Stimulated activated CD4-positive, alpha-beta T cell treated with anti-CD3 and anti-CD28 coated beads, Interleukin-4, amount 100 ng/mL, for 24 hours (primary cell): ENCODE results near the gene PHACTR3.

ENCODE experiments used
- DNase-seq: peaks from one replicate; pipeline ENCODE4 v3.0.0-alpha.2; 2020

PHACTR3 gene

DNA sequence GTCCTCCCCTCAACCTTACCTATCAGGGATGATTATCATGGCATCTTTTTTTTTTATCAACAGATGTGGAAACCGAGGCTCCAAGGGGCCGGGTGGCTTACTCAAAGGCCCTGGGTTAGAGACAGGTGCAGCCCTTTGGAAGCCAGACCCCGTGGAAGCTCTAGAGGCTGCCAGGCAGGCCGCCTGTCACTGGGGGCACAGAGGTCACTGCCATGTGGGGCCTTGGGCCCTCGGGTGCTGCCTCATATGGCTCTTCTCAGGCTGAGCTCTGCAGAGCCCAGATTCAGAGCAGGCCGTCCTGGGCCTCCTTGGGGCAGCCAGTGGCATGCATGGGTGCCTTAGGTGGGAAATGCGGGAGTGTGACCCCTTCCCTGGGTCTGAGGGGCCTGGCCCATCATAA is 136.3 kb downstream of the PHACTR3 start:
- DNase-seq = no peak

DNA sequence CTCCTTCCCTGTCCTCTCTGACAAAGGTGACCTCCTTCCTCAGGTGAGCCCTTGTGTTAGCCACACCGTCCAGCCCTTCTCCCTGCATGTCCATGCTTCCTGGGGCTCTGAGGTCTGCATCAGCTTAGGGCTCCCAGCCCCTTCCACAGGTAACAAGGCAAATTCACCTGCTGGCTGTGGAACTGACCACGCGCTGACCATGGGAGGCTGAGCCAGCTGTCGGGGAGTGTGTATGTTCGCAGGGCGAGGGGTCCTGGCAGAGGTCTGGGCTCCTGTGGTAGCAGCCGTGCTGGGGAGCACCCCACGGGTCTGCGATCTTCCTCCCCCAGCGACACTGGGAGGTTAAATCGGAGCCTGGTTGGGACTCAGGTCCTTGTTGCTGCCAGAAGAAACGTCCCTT is 136.7 kb downstream of the PHACTR3 start:
- no peak for DNase-seq

DNA sequence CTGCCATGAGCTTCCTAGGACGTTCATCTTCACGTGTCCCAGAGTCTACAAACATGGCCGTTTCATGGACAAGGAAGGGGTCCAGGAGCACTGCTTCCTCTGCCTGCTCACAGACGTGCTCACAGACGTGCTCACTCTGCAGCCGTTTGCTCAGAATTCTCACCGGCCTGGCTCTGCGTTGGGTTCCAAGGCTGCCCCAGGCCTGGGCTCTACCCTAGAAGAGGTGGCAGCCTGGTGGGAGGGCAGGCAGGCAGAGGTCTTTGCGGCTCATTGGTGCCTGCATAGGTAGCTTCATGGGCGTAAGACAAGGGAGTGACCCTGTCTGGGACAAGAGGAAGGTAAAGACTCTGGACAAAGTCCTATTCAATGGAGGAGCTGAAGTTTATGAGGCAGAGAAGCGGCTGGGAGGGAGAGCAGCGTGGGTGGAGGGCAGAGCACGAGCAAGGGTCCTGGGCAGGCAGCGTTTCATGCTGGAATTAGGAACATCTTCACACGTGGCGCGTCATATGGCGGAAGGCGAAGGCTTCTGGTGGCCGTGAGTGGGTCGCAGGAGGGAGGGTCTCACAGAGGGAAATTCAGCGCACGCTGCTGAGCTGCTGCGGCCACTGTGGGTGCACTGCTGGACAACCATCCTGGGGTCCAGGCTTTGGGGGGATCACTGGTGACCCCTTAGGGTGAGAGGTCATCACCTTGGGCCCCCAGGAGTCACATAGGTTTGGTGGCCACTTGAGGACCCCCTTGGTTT is 138.2 kb downstream of the PHACTR3 start:
- DNase-seq = no peak

DNA sequence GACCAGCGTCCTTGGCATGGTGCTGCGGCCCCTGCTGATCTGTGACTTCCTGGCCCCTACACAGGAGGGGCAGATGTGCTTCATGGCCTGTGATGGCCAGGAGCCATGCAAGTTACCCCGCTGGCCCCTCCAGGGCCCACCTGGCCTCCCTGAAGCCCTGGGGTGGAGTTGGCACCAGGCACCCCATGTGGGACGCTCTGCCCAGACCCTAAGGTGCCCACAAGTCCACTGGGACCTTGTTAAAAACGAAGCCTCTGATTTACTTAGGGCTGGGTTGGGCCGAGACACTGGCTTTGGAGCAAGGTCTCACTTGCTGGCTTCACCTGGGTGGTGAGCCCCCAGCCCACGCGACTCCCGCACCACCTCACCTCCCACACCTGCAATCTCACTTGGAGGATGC is 139.0 kb downstream of the PHACTR3 start:
- no peak for DNase-seq

DNA sequence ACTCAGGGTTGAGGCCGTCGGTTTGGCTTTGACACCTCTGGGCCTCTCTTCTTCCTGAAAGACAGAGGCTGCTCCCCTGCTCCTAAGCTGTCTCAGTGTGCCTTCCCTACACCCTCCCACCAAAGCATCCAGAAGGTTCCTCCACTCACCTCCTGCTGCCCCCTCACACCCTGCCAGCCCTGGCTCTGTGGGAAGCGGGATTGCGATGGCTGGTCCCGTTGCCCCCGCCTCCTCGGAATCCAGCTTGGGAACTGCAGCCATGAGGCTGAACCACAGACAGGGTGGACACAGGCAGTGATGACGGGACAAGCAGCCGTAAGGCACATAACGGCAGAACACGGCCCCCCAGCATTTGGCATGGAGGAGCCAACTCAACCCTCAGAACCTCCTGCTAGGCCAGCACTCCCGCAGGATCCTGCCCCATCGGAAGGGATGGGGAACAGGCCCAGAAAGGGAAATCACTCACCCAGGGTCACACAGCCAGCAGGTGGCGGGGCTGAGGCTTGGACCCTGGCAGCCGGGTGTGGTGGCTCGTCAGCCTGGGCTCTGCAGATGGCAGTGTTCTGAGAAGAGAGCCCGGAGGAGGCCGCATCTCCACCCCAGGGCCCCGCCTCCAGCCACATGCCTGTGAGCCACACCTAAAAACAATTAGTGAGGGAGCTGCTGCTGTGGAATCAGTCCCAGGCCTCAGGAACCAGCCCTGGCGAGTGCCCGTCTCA is 139.6 kb downstream of the PHACTR3 start:
- DNase-seq = no peak

DNA sequence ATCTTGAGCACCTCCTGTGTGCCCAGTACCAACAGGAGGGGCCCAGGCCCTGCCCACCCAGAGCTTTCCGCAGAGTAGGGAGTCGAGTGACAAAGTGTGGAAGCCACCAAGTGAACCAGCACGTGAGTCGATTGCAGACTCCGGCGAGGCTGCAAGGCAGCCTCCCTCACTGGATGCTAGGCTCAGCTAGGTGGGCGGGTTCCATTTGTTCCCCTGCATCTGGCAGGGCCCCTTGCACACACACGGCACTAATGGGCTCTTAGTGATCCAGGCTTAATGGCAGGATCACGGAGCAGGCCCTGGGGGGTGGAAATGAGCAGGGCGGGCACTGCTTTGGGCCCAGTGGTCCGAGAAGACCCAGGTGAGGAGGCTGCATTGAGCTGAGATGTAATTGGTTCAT is 140.4 kb downstream of the PHACTR3 start:
- no peak for DNase-seq

DNA sequence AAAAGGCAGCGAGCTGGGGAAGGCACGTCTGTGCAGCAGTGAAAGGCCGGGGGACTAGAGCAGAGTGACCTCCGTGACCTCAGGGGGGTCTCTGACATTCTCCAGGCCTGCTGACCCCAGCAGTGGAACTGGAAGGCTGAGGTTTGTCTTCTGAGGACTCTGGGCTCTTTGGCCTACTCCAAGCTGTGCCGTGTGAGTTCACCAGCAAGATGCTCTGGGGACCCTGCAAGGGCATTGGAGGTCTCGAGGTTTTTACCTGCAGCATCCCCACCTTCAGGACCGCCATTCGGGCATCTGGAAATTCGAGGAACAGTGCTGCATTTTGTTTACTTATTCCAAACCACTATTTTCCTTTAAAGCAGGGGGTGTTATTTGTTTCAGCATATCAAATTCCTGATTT is 140.9 kb downstream of the PHACTR3 start:
- DNase-seq = no peak

DNA sequence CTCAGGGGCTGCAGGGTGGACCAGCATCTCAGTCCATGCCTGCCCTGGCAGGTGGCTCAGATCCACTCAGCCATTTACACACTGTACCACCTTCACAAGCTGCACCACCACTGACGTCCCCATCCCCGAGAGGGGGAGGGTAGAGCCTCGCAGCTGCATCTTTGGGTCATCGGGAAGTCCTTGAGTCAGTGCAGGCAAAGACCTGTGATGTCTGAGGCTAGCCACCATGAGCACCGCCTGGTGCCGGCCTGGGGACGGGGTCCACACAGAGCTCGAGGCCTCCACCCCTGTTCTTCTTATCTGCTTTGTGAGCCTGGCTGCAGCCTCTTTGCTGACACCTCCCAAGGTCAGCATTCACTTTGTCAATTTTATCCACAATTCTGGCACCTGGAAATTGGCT is 141.4 kb downstream of the PHACTR3 start:
- DNase-seq = no peak

DNA sequence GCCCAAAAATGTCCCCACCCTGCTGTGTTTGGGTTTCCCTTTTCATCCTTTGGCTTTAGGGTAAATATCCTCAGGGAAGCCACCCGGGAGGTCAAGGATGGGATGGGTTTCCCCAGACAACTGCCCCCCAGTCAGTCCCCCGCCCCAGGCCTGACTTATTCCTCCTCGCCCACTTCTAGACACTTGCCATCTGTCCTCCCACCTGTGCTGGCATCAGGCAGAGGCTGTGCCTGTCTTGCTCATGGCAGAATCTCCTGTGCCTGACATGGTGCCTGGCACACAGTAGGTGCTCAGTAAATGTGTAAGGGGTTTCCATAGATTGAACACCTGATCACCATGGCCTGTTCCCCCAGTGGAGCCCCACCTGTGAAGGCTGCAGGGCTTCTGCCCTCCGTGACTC is 141.8 kb downstream of the PHACTR3 start:
- DNase-seq = no peak

DNA sequence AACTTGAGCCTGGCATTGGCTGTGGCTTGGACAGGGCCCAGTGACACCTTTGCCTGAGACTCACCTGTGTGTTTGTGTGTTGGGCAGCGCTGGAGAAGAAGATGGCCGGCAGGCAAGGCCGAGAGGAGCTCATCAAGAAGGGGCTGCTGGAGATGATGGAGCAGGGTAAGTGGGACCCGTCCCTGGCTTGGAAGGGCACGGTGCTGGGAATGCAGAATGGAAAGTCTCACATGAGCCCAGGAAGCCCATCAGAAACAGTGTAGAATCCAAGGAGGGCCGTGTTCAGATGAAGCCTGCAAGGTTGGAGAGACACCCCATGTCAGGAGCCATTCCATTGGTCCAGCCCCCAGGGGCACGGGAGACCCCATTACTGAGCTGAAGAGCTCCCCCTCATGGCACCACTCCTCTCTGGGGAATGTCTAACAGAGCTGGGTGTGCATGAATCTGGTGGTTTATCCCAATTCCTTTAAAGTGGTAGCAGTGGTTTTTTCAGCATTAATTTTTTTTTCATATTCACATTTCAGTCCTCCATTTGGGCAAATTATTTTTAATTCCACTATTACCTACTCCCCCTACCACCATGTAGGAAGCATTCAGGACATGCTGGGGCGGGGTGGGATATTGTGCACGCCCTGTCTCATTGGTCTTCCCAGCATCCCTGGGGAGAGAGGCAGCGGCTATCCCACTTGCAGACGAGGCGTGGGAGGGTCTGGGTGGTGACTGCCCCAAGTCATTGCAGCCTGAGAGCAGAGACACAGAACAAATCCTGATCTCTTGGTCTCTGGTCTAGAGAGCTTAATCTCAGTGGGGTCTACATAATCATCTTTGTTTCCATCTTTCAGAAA is 143.6 kb downstream of the PHACTR3 start:
- DNase-seq = no peak

DNA sequence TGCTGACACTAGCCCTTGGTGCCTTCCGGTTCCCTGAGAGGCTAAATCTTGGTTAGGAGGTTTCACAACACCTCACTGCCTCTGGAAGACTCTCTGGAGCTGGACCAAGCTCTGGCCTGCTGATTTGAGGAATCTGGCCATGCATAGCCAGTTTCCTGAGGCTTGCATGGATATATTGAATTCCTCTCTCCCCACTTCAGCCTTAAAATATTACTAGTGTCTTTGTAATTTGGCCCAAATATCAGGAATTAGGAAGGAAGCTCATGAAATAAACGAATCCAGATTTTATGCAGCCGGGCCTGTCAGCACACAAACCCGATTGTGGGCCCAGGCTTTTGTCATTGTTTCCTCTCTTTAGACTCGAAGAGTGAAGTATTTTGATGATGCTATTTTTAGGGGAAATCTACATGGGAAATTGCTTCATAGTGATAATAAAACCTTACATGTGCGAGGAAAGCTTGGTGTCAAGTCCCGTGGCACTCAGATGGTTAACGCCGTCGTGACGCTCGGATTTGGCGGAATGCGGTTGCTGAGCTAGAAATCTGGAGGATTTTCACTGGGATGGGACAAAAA is 144.4 kb downstream of the PHACTR3 start:
- DNase-seq = no peak

DNA sequence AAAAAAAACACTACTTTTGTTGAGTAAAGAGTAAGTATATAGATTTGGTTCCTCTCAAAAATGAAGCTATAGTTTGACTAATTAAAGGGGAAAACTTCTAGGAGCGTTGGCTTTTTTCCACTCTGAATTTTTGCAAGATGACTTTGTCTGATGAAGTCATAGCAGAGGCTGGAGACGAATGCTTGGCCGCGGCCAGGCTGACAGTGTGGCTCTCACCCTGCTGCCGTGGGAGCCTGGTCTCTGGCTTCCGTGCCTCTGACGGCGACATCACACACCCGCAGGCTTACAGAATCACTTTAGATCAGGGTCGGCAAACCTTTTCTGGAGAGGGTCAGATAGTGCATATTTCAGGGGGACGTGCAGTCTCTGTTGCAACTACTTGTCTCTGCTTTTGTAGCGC is 145.0 kb downstream of the PHACTR3 start:
- DNase-seq = no peak

DNA sequence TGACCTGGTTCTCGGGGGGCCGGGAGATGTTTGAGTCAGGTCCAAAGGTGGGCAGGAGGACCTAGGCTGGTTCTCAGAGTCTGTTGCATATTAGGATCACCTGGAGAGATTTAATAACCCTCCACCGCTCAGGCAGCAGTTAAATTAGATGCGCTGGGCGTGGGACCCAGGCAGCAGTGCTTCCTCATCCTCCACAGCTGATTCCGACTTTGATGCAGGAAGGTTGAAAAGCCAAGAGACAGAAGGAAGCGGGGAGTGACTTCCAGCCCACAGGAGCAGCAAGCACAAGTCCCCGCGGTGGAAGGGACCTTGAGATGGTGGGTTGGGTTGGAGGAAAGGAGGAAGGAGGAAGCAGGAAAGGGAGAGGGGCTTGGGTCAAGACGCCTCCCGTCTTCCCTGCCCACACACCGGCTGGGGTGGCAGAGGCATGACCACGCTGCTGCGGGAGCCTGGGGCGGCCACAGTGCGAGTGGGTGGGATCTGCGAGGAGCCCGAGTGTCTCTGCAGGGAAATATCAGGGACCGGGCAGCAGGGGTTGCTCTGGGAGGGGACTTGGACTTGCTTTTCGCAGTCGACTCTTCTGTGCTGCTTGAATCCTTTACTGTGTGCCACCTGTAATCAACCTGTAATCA is 146.0 kb downstream of the PHACTR3 start:
- DNase-seq = no peak

DNA sequence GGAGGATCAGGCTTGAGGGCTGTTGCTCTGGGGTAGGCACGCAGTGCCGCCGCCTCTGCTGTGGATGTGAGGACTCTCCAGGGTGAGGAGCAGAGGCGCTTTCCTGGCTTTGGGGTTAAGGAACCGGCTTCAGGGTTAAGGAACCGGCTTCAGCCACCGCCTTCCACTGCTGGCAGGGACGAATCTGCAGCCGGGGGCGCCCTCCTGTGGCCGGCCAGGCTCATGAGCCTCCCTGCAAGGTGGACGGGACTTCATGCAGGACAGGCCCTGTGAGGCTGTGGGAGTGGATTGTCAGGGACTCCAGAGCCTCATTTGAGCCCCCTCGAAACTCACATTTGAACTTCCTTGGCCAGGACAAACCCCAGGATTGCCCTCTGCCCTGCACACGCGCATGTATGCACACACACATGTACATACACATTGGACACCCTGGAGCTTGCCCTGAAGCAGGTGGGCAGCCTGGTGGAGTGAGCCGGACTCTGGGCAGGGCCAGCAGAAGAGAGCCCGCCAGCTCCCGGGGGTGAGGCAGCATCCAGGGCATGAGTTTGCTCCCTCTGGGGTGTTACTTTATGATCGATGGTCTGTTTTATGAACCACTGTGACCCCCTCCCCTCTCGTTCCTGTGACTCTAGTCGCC is 146.9 kb downstream of the PHACTR3 start:
- DNase-seq = peak; percentile 6

DNA sequence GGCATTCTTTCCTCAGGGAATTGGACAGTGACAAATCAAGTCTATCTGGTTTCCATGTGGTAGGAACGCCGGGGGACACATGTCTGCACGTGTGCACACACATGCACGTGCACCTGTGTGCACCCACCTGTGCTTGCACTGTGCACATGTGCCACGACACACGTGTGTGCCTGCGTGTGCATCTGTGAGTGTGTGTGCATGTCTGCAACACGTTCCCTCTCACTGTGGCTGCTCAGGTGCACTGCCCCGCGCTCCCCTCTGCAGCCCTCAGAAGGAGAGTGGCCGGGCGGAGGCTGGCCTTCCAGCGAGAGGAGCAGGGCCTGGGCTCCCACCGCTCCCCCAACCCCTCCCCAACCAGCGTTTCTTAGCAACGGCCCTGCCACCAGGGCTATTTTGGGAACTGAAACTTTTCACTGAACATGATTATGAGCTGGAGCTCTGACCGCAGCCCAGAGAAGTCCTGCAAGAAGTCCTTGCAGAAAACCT is 147.8 kb downstream of the PHACTR3 start:
- no peak for DNase-seq

DNA sequence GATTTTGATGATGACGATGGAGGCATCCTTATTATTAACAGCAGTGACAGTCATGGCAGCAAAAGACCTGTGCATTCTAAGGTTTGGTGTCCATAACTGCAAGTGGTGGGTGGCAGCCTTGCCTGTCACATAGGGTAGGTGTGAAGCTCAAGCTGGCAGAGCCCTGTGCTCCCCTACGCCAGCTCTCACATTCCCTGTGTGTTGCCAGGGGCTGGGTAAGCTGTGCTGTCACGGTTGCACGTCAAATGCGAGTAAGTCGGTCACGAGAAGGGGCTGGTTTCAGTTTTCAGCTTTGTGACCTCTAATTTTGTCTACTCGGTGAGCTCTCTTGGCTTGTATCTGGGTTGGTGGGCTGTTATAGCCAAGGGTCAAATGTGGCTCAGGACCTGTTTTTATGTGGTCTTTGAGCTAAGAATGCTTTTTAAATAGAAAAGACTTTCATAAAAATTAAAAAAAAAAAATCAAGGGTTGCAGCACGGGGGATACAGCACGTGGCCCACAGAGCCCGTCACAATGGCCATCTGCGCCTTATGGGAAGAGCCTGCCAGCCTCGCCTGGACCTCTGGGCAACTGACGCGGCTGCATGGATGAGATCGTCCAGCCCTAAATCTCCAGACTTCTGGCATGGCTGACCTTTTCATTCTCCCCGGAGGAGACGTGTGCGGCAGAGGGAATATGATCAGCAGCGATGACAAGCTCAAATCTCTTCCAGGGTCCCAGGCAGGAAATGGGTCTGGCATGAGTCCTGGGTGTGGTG is 148.5 kb downstream of the PHACTR3 start:
- DNase-seq = no peak

DNA sequence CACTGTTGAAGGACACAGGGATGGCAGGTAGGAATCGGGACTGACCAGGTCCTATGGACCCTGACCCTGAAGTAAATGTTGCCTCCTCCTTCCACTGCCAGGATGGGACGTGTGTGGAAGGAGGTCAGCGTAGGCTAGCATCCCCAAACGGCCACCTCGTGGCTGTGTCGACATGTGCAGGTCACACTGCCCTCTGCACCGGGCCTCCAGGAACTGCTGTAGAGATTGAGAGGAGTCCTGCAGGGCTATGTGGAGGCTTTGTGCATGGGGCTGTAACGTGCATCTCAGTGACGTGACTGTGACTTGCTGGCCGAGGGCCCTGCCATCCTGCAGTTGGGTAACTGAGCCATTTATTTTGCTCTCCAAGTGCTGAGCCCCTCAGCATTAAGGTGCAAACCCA is 149.5 kb downstream of the PHACTR3 start:
- DNase-seq = no peak

DNA sequence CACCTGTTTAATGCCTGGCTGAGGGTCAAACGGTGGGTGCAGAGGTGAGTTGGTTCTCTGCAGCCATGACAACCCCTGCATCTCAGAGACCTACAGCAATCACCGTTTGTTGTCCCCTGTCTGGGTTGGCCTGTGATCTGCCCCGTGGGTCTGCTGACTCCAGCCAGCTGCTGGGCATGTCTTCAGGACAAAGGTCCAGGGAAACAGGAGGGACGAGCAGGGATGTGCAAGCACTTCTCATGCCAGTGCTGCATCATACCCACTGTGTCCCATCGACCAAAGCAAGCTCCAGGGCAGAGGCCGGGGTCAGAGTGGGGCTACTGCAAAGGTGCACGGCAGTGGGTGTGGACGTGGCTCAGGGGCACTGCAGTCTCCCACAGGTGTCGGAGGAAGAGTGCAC is 150.2 kb downstream of the PHACTR3 start:
- DNase-seq = no peak

DNA sequence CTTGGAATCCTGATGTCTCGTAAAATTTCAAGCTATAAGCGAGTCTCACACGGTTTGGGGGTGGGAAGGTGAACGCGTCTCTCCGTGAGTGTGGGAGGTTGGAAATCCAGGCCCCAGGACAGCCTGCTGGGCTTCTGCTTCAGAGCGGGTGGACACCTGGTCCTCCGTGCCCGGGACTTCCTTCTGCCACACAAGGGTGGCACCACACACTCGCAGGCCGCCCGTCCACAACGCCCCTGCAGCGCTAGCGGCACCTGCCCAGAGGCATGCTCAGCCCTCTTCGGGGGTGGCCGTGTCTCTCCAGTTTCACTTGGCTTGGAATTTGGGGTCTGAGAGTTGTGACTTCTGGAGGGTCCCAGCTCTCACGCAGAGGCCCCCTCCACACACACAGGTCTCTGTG is 151.9 kb downstream of the PHACTR3 start:
- DNase-seq = no peak

DNA sequence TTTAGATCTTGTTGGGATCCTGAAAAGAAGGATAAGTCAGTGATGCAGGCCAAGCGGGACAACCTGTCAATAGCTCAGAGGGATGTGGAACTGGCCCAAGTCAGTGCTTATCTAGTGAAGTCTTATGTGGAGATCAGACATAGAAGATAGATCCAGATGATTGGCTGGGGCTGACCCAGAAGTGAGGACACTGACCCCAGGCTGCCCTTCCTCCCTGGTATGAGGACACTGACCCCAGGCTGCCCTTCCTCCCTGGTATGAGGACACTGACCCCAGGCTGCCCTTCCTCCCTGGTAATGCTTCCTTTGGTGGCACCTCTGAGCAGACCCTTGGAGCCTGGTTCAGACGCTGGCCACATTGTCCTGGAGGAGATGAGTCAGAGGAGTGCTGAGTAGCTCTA is 159.7 kb downstream of the PHACTR3 start:
- no peak for DNase-seq

DNA sequence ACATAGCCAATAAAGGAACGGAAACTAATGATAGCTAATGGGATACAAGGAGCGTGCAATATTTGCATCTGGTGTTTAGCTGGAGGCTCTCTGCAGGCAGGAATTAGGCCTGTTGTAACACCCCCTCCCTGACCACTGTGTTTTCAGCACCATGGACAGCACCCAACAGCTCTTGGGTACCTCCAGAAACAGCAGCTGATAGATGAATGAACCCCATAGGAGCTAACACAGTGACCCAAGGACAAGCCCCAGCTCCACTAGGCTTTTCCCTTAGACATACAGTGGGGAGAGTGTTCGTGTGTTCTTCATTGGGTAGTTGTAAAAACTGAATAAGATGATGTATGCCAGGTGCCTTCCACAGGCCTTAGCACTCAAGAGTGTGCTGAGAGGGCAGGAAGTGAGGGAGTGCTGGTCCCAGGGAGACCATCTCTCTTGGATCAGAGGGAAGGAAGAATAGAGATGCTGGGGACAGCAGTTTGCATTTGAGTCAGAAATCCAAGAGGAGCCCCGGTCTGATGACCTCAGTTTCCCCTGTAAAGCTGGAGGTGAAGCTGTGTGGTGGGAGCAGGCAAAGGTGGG is 161.3 kb downstream of the PHACTR3 start:
- no peak for DNase-seq
